B cell (primary cell): ENCODE data around the gene NIPBL. TPM values are rescaled to one million over a fixed set of nuclear protein-coding genes. Genes with fewer than 3 reads are reported as not detected.

Experiments
- ATAC-seq: fragments of 200-7000 bp; cut with Tn5 transposase; one replicate; pipeline ENCODE4 v1.10.0; 2021; ENCODE audit warnings: low read depth, mild to moderate bottlenecking, moderate number of reproducible peaks, moderate library complexity
- CTCF ChIA-PET: fragments of 350-600 bp; sonication (Branson Sonifier 250); formaldehyde crosslinking; loops from one replicate; lab custom pipeline; 2021; ENCODE audit warnings: antibody characterized with exemption, inconsistent platforms; lab: Charles Lee
- POLR2A ChIA-PET: fragments of 350-600 bp; sonication (Branson Sonifier 250); formaldehyde crosslinking; loops from one replicate; lab custom pipeline; 2021; ENCODE audit warnings: antibody characterized with exemption; lab: Charles Lee
- DNase-seq: peaks from one replicate; pipeline ENCODE4 v3.0.0; 2013
- H2AFZ ChIP-seq: 2 replicates; pipeline ENCODE4 v1.6.1; 2012; ENCODE audit warnings: mild to moderate bottlenecking, low read depth, low read length; ENCODE audit not compliant: insufficient read depth, poor library complexity, severe bottlenecking
- H3K27ac ChIP-seq, 2 donors: 1 replicate in 1 of 2; 2 replicates in 1 of 2; pipeline ENCODE4 v1.5.1; 2012 to 2013; ENCODE audit warnings: low read length in 2 of 2, mild to moderate bottlenecking in 2 of 2, moderate library complexity in 1 of 2
- H3K27me3 ChIP-seq, 4 experiments: fragments of 200-600 bp in 1 of 4; sonication (generic) in 1 of 4; replicated peaks in 1 of 4; 1 replicate in 2 of 4; 2 replicates in 2 of 4; pipeline versions ENCODE4 v1.6.1 to v1.7.0; 2013 to 2016; ENCODE audit warnings: low read length in 3 of 4, mild to moderate bottlenecking in 2 of 4, mixed read lengths in 1 of 4, moderate library complexity in 1 of 4; ENCODE audit not compliant: insufficient read depth in 4 of 4, control insufficient read depth in 3 of 4; ENCODE audit errors: control extremely low read depth in 1 of 4
- H3K36me3 ChIP-seq, 2 experiments: replicated peaks in 1 of 2; 1 replicate in 1 of 2; 2 replicates in 1 of 2; pipeline versions ENCODE4 v1.6.1 to v1.7.1; 2013; ENCODE audit warnings: low read length in 1 of 2; ENCODE audit not compliant: insufficient read depth in 2 of 2, control insufficient read depth in 1 of 2; ENCODE audit errors: control extremely low read depth in 1 of 2, extremely low read depth in 1 of 2
- H3K4me1 ChIP-seq, 2 donors: fragments of 200-600 bp in 1 of 2; sonication (generic) in 1 of 2; 1 replicate in 1 of 2; 2 replicates in 1 of 2; pipeline versions ENCODE4 v1.5.1 to v1.6.1; 2013 to 2017; ENCODE audit warnings: low read length in 2 of 2; ENCODE audit not compliant: control insufficient read depth in 2 of 2, insufficient read depth in 2 of 2
- H3K4me2 ChIP-seq: replicated peaks from 2 replicates; pipeline ENCODE3; 2012; ENCODE audit warnings: mild to moderate bottlenecking, low read depth, low read length; ENCODE audit not compliant: poor library complexity, severe bottlenecking
- H3K4me3 ChIP-seq, 5 experiments: fragments of 200-600 bp in 1 of 5; sonication (generic) in 1 of 5; 1 replicate in 3 of 5; 2 replicates in 2 of 5; pipeline versions ENCODE4 v1.5.1 to v1.7.0; 2011 to 2016; ENCODE audit warnings: low read length in 4 of 5, mild to moderate bottlenecking in 4 of 5, low read depth in 2 of 5, control low read depth in 1 of 5, moderate library complexity in 1 of 5; ENCODE audit not compliant: insufficient read depth in 1 of 5; ENCODE audit errors: control extremely low read depth in 1 of 5, extremely low read depth in 1 of 5
- H3K79me2 ChIP-seq: fragments of 200-600 bp; sonication (generic); one replicate; pipeline ENCODE4 v1.6.0; 2016; ENCODE audit warnings: low read length; ENCODE audit not compliant: control insufficient read depth, insufficient read depth
- H3K9ac ChIP-seq: fragments of 200-600 bp; sonication (generic); 2 replicates; pipeline ENCODE4 v1.6.1; 2017; ENCODE audit warnings: mild to moderate bottlenecking, low read length, moderate library complexity
- H3K9me3 ChIP-seq, 3 donors: one replicate each; pipeline versions ENCODE4 v1.6.1 to v1.7.1; 2013; ENCODE audit warnings: low read length in 2 of 3; ENCODE audit not compliant: control insufficient read depth in 2 of 3, insufficient read depth in 1 of 3; ENCODE audit errors: control extremely low read depth in 1 of 3
- H4K20me1 ChIP-seq: 2 replicates; pipeline ENCODE4 v1.6.0; 2012; ENCODE audit warnings: mild to moderate bottlenecking, low read length; ENCODE audit not compliant: insufficient read depth, control insufficient read depth, poor library complexity, severe bottlenecking
- H3K27ac Mint-ChIP-seq: one replicate; pipeline ENCODE4 v1.8.0; 2021; ENCODE audit warnings: mixed read lengths
- H3K27me3 Mint-ChIP-seq: one replicate; pipeline ENCODE4 v1.8.0; 2021; ENCODE audit warnings: mixed read lengths
- H3K4me1 Mint-ChIP-seq: one replicate; pipeline ENCODE4 v1.8.0; 2021; ENCODE audit warnings: mixed read lengths
- H3K4me3 Mint-ChIP-seq: one replicate; pipeline ENCODE4 v1.8.0; 2021; ENCODE audit warnings: mixed read lengths
- H3K9me3 Mint-ChIP-seq: one replicate; pipeline ENCODE4 v1.8.0; 2022; ENCODE audit warnings: mixed read lengths; ENCODE audit not compliant: insufficient read depth
- CTCF ChIP-seq: fragments of 200-600 bp; IDR thresholded peaks from one replicate; pipeline ENCODE4 v1.8.0; 2022; ENCODE audit warnings: antibody characterized with exemption, mild to moderate bottlenecking
- EZH2 ChIP-seq: IDR thresholded peaks from 2 replicates; pipeline ENCODE4 v1.6.1; 2012; ENCODE audit warnings: borderline replicate concordance, low read depth, mild to moderate bottlenecking, moderate library complexity, low read length; ENCODE audit not compliant: insufficient read depth, poor library complexity, severe bottlenecking
- WGBS: methylation state at CpG from one replicate; pipeline ENCODE4 v1.1.5; 2013; ENCODE audit warnings: missing lambda C conversion rate; ENCODE audit not compliant: insufficient coverage; 5-methylcytosine and 5-hydroxymethylcytosine counted together
- intact Hi-C: fragments of 100-400 bp; cut with micrococcal nuclease; formaldehyde crosslinking; loops from one replicate; pipeline ENCODE4 v1.10.0; 2022
- polyA plus RNA-seq: library from polyadenylated mRNA; depleted of rRNA; stranded (reverse); fragments of >200 nt; gene quantifications from 2 replicates; pipeline ENCODE4 v1.2.3, GENCODE V29; 2012
- total RNA-seq, 2 donors: library from RNA; stranded (reverse); fragments of 120-200 nt in 1 of 2; gene quantifications; 1 replicate in 1 of 2; 2 replicates in 1 of 2; pipeline versions ENCODE4 v1.2.3 to v1.2.4, GENCODE V29; 2013 to 2022

Gene NIPBL
- total and polyA plus RNA-seq, 2 donors (not counting 1 experiment from before 2014, with no cell fraction given): 24.7 to 112 TPM

GRCh38 chr5:36982146-36982545, 105.6 kb downstream of the NIPBL start:
- intact Hi-C loops: no loop called here

GRCh38 chr5:36985387-36985786, 108.8 kb downstream of the NIPBL start:
- ChIA-PET POLR2A (no interaction called here), CTCF (no interaction called here)
- Histone ChIP-seq H3K9me3 (no peaks in the 10 kb centered on the region), H3K79me2 (peaks cover 35% of the 10 kb centered on the region), H3K4me2 (no peak overlapping the region), H3K4me3 (no peak overlapping the region), H2AFZ (no peak overlapping the region), H3K36me3 (peaks cover 8 to 21% of the 10 kb centered on the region in 2 experiments), H3K9ac (no peak overlapping the region), H3K27me3 (no peaks in the 10 kb centered on the region), H4K20me1 (peaks cover 23% of the 10 kb centered on the region), H3K4me1 (no peaks in the 10 kb centered on the region), H3K27ac (no peak overlapping the region)
- no peaks in the 10 kb centered on the region for H3K9me3 Mint-ChIP-seq
- ATAC-seq (no peak), DNase-seq (no peak)
- H3K27me3 Mint-ChIP-seq: no peaks in the 10 kb centered on the region
- no peak for TF ChIP-seq EZH2
- no peak for TF ChIP-seq CTCF
- no peak overlapping the region for H3K27ac Mint-ChIP-seq
- H3K4me3 Mint-ChIP-seq: no peak overlapping the region
- H3K4me1 Mint-ChIP-seq: peaks cover 7% of the 10 kb centered on the region
- WGBS: 94% methylated on average over 8 of the region's 10 CpGs
- intact Hi-C loops: no loop called here

More at GRCh38 chr5:36982146-36982545, 105.6 kb downstream of the NIPBL start:
- H3K4me3 Mint-ChIP-seq: no peak overlapping the region
- H3K36me3 ChIP-seq: peaks cover 15 to 29% of the 10 kb centered on the region in 2 experiments
- no peak overlapping the region for H3K27ac ChIP-seq
- POLR2A ChIA-PET: no interaction called here
- H3K9me3 ChIP-seq: peaks cover 0 to 3% (median 0%) of the 10 kb centered on the region in 3 donors
- H2AFZ ChIP-seq: no peak overlapping the region
- CTCF ChIA-PET: no interaction called here
- peaks cover 37% of the 10 kb centered on the region for H4K20me1 ChIP-seq
- H3K4me2 ChIP-seq: no peak overlapping the region
- no peak overlapping the region for H3K4me3 ChIP-seq
- peaks cover 4% of the 10 kb centered on the region for H3K9me3 Mint-ChIP-seq
- H3K27ac Mint-ChIP-seq: no peak overlapping the region
- no peaks in the 10 kb centered on the region for H3K27me3 Mint-ChIP-seq
- no peak overlapping the region for H3K9ac ChIP-seq
- no CpG with 5 or more reads among the region's 1 CpG for WGBS
- no peaks in the 10 kb centered on the region for H3K27me3 ChIP-seq
- peaks cover 12% of the 10 kb centered on the region for H3K4me1 Mint-ChIP-seq
- H3K79me2 ChIP-seq: peaks cover 61% of the 10 kb centered on the region
- ATAC-seq (no peak), DNase-seq (no peak)
- H3K4me1 ChIP-seq: no peaks in the 10 kb centered on the region
- TF ChIP-seq EZH2 (no peak), CTCF (no peak)
